ENCODE measurements around the gene CSTF3. TPM values are rescaled to one million over a fixed set of nuclear protein-coding genes. Genes with fewer than 3 reads are reported as not detected.

The CSTF3 gene
- total RNA-seq, 1 donor from 2014 or later, result 47.5 TPM

DNA sequence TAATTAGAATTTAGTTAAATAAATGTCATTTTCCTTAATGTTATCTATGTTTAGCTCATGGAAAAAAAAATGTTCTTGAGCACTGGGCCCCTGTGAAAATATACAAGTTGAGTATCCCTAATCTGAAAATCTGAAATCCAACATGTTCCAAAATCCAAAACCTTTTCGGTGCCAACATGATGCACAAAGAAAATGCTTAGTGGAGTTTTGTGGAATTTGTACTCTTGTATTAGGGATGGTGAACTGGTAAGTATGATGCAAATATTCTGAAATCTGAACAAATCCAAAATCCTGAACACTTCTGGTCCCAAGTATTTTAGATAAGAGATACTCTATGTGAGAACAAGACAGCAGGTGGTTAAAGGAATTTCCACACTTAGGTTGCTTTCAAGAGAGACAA is 77.4 kb downstream of the CSTF3 start:
- no peaks in the 10 kb centered on the region for H3K27me3 ChIP-seq (ENCODE audit: insufficient read depth, low read length)
- peaks cover 13% of the 10 kb centered on the region for H3K36me3 Mint-ChIP-seq (ENCODE audit: low read depth, unreplicated experiment)

DNA sequence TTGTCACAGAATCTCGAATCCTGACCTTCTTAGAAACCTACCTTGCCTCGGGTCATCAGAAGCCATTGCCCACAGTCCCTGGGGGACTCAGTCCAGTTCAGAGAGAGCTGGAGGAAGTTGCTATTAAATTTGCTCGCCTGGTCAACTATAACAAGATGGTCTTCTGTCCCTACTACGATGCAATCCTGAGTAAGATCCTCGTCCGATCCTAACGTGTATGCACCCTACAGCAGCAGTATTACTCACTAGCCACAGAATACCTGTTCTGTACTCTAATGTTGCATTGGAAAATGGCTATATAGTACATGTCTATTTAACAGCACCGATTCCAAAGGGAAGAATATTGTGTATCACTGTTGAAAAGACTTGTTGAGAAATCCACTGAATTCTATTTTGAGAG is 88.8 kb downstream of the CSTF3 start:
- H3K9me3 ChIP-seq (ENCODE audit: insufficient read depth, low read depth, low read length), result no peaks in the 10 kb centered on the region
- Mint-ChIP-seq H3K9me3 (ENCODE audit: unreplicated experiment) (no peaks in the 10 kb centered on the region), H3K4me3 (ENCODE audit: unreplicated experiment) (no peak overlapping the region), H3K36me3 (ENCODE audit: low read depth, unreplicated experiment) (peaks cover 39% of the 10 kb centered on the region), H3K4me1 (ENCODE audit: low read depth, unreplicated experiment) (no peaks in the 10 kb centered on the region), H3K27ac (ENCODE audit: unreplicated experiment) (peak overlapping the region; percentile 8), H3K27me3 (ENCODE audit: low read depth, unreplicated experiment) (no peaks in the 10 kb centered on the region)
- H3K4me1 ChIP-seq (ENCODE audit: insufficient read depth, low read length), result no peaks in the 10 kb centered on the region
- no peaks in the 10 kb centered on the region for H3K27me3 ChIP-seq (ENCODE audit: insufficient read depth, low read length)
- H3K27ac ChIP-seq (ENCODE audit: low read depth, low read length), result no peak overlapping the region
- peaks cover 34% of the 10 kb centered on the region for H3K36me3 ChIP-seq (ENCODE audit: insufficient read depth, low read length)
- H3K4me3 ChIP-seq (ENCODE audit: insufficient read depth, low read depth, low read length), result no peak overlapping the region
- H2AFZ ChIP-seq (ENCODE audit: low read depth, low read length), result no peak overlapping the region
- TF ChIP-seq CTCF (IDR thresholded peaks at IDR 0.05; ENCODE audit: insufficient read depth, low read depth, low read length), result no peak
- no peak for TF ChIP-seq EZH2 (IDR thresholded peaks at IDR 0.05; ENCODE audit: insufficient read depth, low read length)
- H3K79me2 ChIP-seq (ENCODE audit: insufficient read depth, low read length), result no peaks in the 10 kb centered on the region
- no peak for DNase-seq (ENCODE audit: low read depth)
- FAIRE-seq, result no peak
- H3K4me2 ChIP-seq (ENCODE audit: low read length), result no peak overlapping the region
- no peaks in the 10 kb centered on the region for H4K20me1 ChIP-seq (ENCODE audit: insufficient read depth, low read length)
- no peak overlapping the region for H3K9ac ChIP-seq (ENCODE audit: low read length)

More for the DNA sequence above, 77.4 kb downstream of the CSTF3 start:
- H4K20me1 ChIP-seq (ENCODE audit: insufficient read depth, low read length), result no peaks in the 10 kb centered on the region
- FAIRE-seq (no peak), DNase-seq (ENCODE audit: low read depth) (no peak)
- Mint-ChIP-seq H3K27me3 (ENCODE audit: low read depth, unreplicated experiment) (no peaks in the 10 kb centered on the region), H3K9me3 (ENCODE audit: unreplicated experiment) (no peaks in the 10 kb centered on the region), H3K4me3 (ENCODE audit: unreplicated experiment) (no peak overlapping the region), H3K4me1 (ENCODE audit: low read depth, unreplicated experiment) (peaks cover 6% of the 10 kb centered on the region), H3K27ac (ENCODE audit: unreplicated experiment) (no peak overlapping the region)
- H3K9me3 ChIP-seq (ENCODE audit: insufficient read depth, low read depth, low read length), result no peaks in the 10 kb centered on the region
- TF ChIP-seq CTCF (IDR thresholded peaks at IDR 0.05; ENCODE audit: insufficient read depth, low read depth, low read length), result no peak
- TF ChIP-seq EZH2 (IDR thresholded peaks at IDR 0.05; ENCODE audit: insufficient read depth, low read length), result no peak
- H3K27ac ChIP-seq (ENCODE audit: low read depth, low read length), result no peak overlapping the region
- H3K4me2 ChIP-seq (ENCODE audit: low read length), result no peak overlapping the region
- H3K9ac ChIP-seq (ENCODE audit: low read length), result no peak overlapping the region
- no peaks in the 10 kb centered on the region for H3K79me2 ChIP-seq (ENCODE audit: insufficient read depth, low read length)
- H3K36me3 ChIP-seq (ENCODE audit: insufficient read depth, low read length), result peaks cover 35% of the 10 kb centered on the region
- no peak overlapping the region for H2AFZ ChIP-seq (ENCODE audit: low read depth, low read length)
- H3K4me3 ChIP-seq (ENCODE audit: insufficient read depth, low read depth, low read length), result no peak overlapping the region
- no peaks in the 10 kb centered on the region for H3K4me1 ChIP-seq (ENCODE audit: insufficient read depth, low read length)

DNA sequence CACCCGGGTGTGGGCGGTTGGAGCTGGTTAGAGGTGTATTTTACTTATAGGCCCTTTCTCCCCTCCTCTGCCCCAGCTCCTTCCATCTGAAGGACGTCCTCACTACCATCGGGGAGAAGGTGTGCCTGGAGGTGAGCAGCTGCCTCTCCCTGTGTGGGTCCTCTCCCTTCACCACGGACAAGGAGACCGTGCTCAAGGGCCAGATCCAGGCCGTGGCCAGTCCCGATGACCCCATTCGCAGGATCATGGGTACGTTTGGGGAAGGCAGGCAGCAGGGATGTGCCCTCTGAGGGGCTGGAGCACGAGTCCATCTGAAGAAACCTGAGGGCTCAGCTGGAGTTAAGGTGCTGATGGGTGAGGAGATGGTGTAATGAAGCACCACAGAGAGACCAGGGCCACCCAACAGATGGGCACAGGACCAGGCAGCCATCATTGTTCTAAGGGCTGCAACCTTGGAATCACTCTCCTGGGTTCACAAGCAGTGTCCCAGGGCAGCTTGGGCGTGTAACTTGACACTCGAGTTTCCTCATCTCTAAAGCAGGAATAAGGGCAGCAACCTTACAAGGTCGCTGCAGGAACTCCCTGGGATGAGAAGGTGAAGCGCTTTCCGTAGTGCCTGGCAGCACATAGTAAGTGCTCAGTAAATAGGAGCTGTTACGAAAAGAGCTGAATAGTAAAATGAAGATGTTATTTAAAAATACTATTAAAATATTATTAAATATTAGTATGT is 92.5 kb downstream of the CSTF3 start:
- no peaks in the 10 kb centered on the region for H3K27me3 Mint-ChIP-seq (ENCODE audit: low read depth, unreplicated experiment)
- Histone ChIP-seq H3K27ac (ENCODE audit: low read depth, low read length) (no peak overlapping the region), H3K4me3 (ENCODE audit: insufficient read depth, low read depth, low read length) (no peak overlapping the region), H3K9ac (ENCODE audit: low read length) (no peak overlapping the region), H3K79me2 (ENCODE audit: insufficient read depth, low read length) (no peaks in the 10 kb centered on the region), H3K4me2 (ENCODE audit: low read length) (no peak overlapping the region), H3K4me1 (ENCODE audit: insufficient read depth, low read length) (no peaks in the 10 kb centered on the region), H3K9me3 (ENCODE audit: insufficient read depth, low read depth, low read length) (no peaks in the 10 kb centered on the region), H2AFZ (ENCODE audit: low read depth, low read length) (no peak overlapping the region), H3K36me3 (ENCODE audit: insufficient read depth, low read length) (peaks cover 17% of the 10 kb centered on the region), H3K27me3 (ENCODE audit: insufficient read depth, low read length) (no peaks in the 10 kb centered on the region), H4K20me1 (ENCODE audit: insufficient read depth, low read length) (peaks cover 6% of the 10 kb centered on the region)
- peaks cover 18% of the 10 kb centered on the region for H3K36me3 Mint-ChIP-seq (ENCODE audit: low read depth, unreplicated experiment)
- no peak for FAIRE-seq
- DNase-seq (ENCODE audit: low read depth), result no peak
- peaks cover 4% of the 10 kb centered on the region for H3K4me1 Mint-ChIP-seq (ENCODE audit: low read depth, unreplicated experiment)
- H3K27ac Mint-ChIP-seq (ENCODE audit: unreplicated experiment), result no peak overlapping the region
- TF ChIP-seq EZH2 (IDR thresholded peaks at IDR 0.05; ENCODE audit: insufficient read depth, low read length), result no peak
- TF ChIP-seq CTCF (IDR thresholded peaks at IDR 0.05; ENCODE audit: insufficient read depth, low read depth, low read length), result no peak
- no peak overlapping the region for H3K4me3 Mint-ChIP-seq (ENCODE audit: unreplicated experiment)
- H3K9me3 Mint-ChIP-seq (ENCODE audit: unreplicated experiment), result no peaks in the 10 kb centered on the region
